ENCODE results near the gene TNIP2.

- no peak for TF ChIP-seq CTCF (conservative IDR thresholded peaks at IDR 0.05; ENCODE audit: low read depth, low read length)
- no peak for TF ChIP-seq EZH2 (IDR thresholded peaks at IDR 0.05; ENCODE audit: low read length, unreplicated experiment)
- no peak for TF ChIP-seq EZH2phosphoT487 (IDR thresholded peaks at IDR 0.05; ENCODE audit: borderline replicate concordance, low read length)
Measured at GRCh38 chr4:2734612-2735011, 21.5 kb downstream of the TNIP2 start.
